GM19043 (cell line): Measurements from ENCODE around the gene CHPF.

ENCODE experiments used
- ATAC-seq: cut with Tn5 transposase; IDR thresholded peaks from one replicate; pipeline ENCODE4 v1.9.1; 2021; ENCODE audit warnings: low read depth; ENCODE audit not compliant: unreplicated experiment

The CHPF gene

DNA sequence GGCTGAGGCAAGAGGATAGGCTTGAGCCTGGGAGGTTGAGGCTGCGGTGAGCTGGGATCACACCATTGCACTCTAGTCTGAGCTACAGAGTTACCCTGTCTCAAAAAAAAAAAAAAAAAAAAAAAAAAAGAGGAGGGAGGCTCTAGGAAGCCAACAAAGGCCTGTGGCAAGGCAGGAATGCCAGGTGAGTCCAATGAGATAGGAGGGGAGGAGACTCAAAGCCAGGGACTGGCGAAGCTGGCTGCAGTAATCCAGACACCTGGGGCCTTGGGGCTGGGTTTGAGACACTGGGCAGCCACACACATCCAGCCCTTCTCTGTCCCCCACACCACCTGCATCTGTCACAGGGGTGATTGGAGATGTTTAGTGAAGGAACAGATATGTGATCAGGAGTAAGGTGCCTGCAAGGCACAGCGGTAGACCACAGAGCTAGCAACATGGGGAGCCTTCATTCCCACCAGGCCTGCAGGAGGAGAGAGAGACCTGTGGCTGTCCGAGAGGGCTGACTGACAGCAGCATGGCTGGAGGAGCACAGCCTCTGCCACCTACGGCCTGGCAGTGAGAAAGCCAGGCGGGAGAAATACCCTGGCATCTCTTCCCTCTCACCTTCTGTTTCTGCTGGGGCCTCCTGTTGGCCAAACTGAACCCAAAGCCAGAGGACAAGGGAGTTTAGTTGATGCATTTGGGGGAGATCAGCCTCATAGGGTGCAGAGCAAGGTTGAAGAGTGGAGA lies 9.5 kb downstream of the CHPF start:
- ATAC-seq, result no peak

DNA sequence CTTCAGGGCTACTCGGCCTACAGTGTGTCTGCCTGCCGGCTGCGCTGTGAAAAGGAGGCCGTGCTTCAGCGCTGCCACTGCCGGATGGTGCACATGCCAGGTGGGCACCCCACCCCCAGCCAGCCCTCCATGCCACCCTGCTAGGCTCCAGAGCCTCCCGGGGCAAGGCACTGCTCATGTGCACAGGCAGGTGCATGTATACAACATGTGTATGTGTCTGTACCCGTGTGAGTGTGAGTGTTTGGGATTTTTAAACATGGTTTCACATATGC lies 11.3 kb downstream of the CHPF start:
- no peak for ATAC-seq

DNA sequence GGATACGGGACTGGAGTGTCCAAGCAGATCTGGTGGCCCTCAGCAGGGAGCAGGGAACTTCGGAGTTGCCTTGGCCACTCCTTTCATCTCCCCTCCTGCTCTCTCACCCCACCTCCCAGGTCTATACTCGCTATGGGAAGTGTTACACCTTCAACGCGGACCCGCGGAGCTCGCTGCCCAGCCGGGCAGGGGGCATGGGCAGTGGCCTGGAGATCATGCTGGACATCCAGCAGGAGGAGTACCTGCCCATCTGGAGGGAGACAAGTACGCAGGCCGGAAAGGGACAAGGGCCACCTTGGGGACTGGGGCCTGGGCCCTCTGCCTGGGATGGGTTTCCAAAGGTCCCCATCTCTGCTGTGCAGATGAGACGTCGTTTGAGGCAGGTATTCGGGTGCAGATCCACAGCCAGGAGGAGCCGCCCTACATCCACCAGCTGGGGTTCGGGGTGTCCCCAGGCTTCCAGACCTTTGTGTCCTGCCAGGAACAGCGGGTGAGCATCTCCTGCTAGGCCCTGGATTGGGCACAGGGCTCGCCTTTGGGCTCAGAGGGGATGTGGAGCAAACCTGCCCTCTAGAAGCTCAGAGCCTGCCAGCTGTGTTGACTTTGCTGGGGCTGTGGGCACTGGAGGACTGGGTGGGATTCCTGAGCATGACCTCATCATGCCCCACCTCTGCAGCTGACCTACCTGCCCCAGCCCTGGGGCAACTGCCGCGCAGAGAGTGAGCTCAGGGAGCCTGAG lies 11.8 kb downstream of the CHPF start:
- no peak for ATAC-seq

GRCh38 chr2:219530048-219530963 lies 13.3 kb downstream of the CHPF start:
- ATAC-seq, result peak; percentile 97

DNA sequence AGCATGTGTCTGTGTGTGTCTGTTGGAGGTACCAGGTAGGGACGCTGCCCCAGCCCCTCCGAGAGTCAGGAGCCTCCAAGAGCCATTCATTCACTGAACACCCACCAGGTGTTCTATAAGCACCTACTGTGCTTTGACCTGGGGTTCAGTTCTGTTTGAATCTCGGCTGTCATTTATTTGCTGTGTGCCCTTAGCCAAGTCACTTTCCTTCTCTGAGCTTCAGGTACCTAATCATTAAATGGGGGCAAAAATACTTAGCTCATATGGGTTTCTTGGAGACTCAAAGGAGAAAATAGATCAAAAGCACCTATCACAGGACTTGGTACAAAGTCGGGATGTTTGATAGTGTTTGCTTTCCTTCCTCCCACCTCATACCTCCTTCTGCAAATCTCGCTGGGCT lies 16.1 kb downstream of the CHPF start:
- ATAC-seq, result no peak

DNA sequence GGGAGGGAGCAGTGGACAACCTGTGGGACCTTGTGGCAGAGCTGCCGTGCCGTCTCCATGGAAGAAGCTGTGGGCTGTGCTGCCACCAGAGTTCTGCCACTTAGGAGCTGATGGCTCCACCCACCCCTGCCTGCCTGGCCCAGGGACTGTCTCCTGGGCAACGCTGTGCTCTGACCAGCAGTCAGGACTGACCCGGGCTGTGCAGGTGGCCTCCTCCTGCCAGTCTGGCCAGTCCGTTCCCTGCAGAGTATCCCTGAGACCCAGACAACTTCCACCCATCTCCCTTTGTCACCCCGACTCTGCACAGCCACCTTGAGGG lies 16.6 kb downstream of the CHPF start:
- ATAC-seq, result no peak

- no peak for ATAC-seq
Observed at GRCh38 chr2:219526320-219527075, 17.1 kb downstream of the CHPF start.

- ATAC-seq, result no peak
Observed at GRCh38 chr2:219525533-219526232, 17.9 kb downstream of the CHPF start.

DNA sequence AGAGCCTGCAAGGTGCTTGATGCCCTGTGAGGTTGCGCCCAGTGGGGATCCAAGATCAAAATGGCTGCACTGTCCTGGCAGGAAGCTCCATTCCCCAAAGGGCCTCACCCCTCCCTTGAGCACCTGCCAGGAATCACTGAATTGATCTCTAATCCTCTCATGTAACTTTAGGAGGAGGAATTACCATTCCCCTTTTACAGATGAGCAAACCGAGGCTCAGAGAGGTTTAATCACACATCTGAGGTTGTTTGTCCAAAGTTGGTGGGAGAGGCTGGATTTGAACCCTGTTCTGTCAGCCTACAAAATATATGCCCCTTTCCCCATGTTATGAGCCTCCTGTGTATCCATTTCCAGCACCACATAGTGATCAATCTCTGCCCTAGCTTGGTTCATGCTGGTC lies 18.8 kb downstream of the CHPF start:
- ATAC-seq, result no peak

- no peak for ATAC-seq
Observed at GRCh38 chr2:219523031-219523671, 20.5 kb downstream of the CHPF start.

GRCh38 chr2:219522111-219523030 lies 21.2 kb downstream of the CHPF start:
- no peak for ATAC-seq

DNA sequence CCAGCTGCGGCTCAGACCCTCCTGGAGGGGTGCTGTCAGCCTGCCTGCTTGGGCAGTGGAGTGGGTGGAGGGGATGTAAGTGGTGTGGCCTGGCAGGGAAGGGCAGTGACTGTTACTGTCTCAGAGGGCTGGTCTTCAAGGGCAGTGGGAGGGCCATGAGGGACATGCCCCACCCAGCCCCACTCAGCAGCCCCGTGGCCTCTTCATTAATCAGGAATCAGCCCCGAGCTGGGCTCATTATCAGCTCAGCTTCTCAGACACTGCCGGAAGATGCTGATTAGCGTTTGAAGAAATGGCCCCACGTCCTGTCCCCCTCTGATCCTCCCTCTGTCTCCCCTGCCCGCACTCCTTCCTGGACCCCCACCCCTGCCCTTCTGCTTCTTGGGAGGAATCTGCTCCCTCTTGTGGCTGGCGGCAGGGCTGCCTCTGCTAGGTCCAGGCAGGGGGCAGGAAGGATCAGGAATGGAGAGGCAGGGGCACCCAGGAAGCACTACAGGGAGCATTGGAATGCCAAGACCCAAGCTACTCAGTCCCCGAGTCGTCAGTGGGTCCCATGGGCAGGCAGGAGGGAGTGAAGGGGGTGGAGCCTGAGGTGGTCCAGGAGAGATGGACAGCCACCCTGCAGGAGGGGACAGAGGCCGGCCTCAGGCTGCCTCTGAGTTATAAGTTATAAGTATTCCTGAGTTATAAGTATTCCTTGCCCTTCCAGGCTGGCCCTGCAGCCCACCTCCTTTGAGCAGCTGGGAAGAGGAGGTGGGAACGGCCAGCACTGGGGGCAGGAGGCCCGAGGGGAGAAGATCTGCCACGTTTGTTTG lies 22.3 kb downstream of the CHPF start:
- ATAC-seq, result no peak

GRCh38 chr2:219520079-219520478 lies 23.5 kb downstream of the CHPF start:
- ATAC-seq, result no peak

DNA sequence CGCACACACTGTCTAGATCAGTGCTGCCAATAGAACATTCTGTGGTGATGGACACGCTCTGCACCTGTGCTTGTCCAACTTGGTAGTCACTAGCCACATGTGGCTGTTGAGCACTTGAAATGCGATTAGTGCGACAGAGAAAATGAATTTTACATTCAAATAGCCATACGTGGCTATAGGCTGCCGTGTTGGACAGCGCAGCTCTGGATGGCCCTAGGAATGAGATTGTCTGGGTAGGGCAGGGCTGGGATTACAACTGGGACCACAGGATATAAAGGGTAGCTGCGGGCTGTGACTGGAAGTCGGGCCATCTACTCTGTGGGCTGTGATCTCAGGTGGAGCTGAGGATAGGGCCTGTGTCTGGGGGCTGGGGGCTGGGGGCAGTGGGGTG lies 24.1 kb downstream of the CHPF start:
- no peak for ATAC-seq

DNA sequence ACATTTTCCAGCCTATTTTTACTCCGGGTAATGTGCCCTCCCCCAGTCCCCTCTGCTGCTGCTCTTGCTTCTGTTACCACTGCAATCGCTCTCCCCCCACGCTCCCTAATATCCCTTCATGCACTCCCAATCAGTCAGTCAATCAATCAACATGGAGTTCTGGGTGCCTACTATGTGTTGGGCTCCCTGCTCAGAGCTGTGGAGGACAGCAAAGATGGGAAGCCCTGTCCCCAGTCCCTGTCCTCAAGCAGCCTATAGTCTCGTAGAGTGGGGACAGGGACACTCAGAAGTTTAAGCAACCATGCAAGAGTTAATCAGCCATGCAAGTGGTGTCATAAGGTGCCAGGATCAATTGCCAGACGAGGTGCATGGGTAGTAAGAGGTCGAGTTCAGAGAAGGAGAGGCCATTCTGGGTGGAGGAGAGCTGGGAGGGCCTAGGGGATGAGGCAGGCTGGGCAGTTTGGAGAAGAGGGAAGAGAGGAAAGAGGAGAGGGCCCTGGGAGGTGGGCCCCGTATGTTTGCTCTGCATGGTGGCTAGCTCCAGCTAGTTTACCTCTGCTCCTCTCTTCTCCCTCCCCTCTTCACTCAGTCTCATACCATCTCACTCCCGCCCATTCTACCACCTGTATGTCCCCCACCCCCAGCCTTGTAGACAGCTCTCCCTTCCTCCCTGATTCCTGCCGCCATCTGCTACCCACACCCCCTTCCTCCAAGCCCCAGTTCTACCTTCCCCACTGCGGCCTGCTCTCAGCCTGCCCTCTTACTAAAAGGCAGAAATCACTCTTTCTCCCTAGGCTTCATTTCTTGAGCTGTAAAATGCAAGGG lies 25.4 kb downstream of the CHPF start:
- no peak for ATAC-seq

DNA sequence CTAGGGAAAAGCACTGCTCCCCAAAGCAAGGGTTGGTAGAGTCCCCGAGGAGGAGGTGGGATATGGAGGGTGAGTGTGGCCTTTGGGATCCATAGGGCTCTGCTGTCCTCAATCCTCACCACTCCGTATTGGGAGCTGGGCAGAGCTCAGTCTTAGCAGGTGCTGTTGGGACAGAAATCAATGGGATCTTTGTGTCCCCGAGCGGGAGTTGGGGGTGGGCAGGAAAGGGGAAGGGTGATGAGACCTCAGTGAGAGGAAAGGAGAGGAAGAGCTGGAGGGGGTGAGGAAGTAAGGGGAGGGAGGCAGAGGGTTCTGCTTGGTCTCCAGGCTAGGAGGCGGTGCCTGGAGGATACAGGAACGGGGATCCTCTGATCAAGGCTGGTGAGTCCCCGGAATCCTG lies 26.7 kb downstream of the CHPF start:
- no peak for ATAC-seq
